Mesothelial cell of epicardium (in vitro differentiated cells): ENCODE data around the gene SLC25A25. TPM values are rescaled to one million over a fixed set of nuclear protein-coding genes. Genes with fewer than 3 reads are reported as not detected.

Source experiments
- DNase-seq, 2 experiments: peaks; one replicate each; pipeline ENCODE4 v3.0.0; 2021; ENCODE audit warnings: low spot score in 2 of 2; ENCODE audit not compliant: unreplicated experiment in 2 of 2
- H3K27ac Mint-ChIP-seq: 2 replicates; pipeline ENCODE4 v1.8.0; 2021; ENCODE audit warnings: mixed read lengths
- H3K27me3 Mint-ChIP-seq: 2 replicates; pipeline ENCODE4 v1.8.0; 2021; ENCODE audit warnings: low read depth, mixed read lengths
- H3K36me3 Mint-ChIP-seq: 2 replicates; pipeline ENCODE4 v1.8.0; 2021; ENCODE audit warnings: mixed read lengths
- H3K4me1 Mint-ChIP-seq: 2 replicates; pipeline ENCODE4 v1.8.0; 2021; ENCODE audit warnings: mixed read lengths
- H3K4me3 Mint-ChIP-seq: 2 replicates; pipeline ENCODE4 v1.8.0; 2021; ENCODE audit warnings: mild to moderate bottlenecking, moderate library complexity, mixed read lengths
- H3K9me3 Mint-ChIP-seq: 2 replicates; pipeline ENCODE4 v1.8.0; 2021; ENCODE audit warnings: mixed read lengths
- CTCF ChIP-seq: fragments of 200-600 bp; sonication (generic); IDR thresholded peaks from one replicate; pipeline ENCODE4 v1.5.0; 2021; ENCODE audit warnings: antibody characterized with exemption; ENCODE audit not compliant: unreplicated experiment
- total RNA-seq: library from RNA; stranded (reverse); gene quantifications from 3 replicates; pipeline ENCODE4 v1.2.1, GENCODE V29; 2021

Gene SLC25A25
- total RNA-seq, 1 donor from 2014 or later, result 26.2 TPM

- no peaks in the 10 kb centered on the region for H3K27me3 Mint-ChIP-seq
- H3K36me3 Mint-ChIP-seq, result no peaks in the 10 kb centered on the region
- H3K4me3 Mint-ChIP-seq, result no peak overlapping the region
- peaks cover 28% of the 10 kb centered on the region for H3K4me1 Mint-ChIP-seq
- H3K9me3 Mint-ChIP-seq, result no peaks in the 10 kb centered on the region
- no peak for TF ChIP-seq CTCF
- H3K27ac Mint-ChIP-seq, result no peak overlapping the region
- no peak for DNase-seq
These were observed 78.6 kb downstream of the SLC25A25 start for GRCh38 chr9:128146591-128147120.

GRCh38 chr9:128148509-128149000 lies 80.5 kb downstream of the SLC25A25 start:
- TF ChIP-seq CTCF, result no peak
- H3K27me3 Mint-ChIP-seq, result no peaks in the 10 kb centered on the region
- H3K36me3 Mint-ChIP-seq, result no peaks in the 10 kb centered on the region
- no peaks in the 10 kb centered on the region for H3K9me3 Mint-ChIP-seq
- H3K4me1 Mint-ChIP-seq, result peaks cover 27% of the 10 kb centered on the region
- DNase-seq, result no peak
- peak overlapping the region; percentile 78 for H3K27ac Mint-ChIP-seq
- no peak overlapping the region for H3K4me3 Mint-ChIP-seq

GRCh38 chr9:128149001-128149701 lies 81.1 kb downstream of the SLC25A25 start, which contains the start of gene LCN2:
LCN2 (plus strand) TSS chr9:128149453; CDS start chr9:128149526, 73 bp downstream.
- Mint-ChIP-seq H3K4me3 (no peak within 1 kb of the TSS), H3K4me1 (peaks cover 25% of the 10 kb centered on the region), H3K27me3 (no peaks in the 10 kb centered on the region), H3K9me3 (no peaks in the 10 kb centered on the region), H3K27ac (peak within 1 kb of the TSS; percentile 78), H3K36me3 (no peaks in the 10 kb centered on the region)
- TF ChIP-seq CTCF, result no peak
- DNase-seq, result no peak

- no peak for DNase-seq
These were observed 82.0 kb downstream of the SLC25A25 start for GRCh38 chr9:128149951-128150593.

More at GRCh38 chr9:128149951-128150593, 82.0 kb downstream of the SLC25A25 start:
- Mint-ChIP-seq H3K36me3 (no peaks in the 10 kb centered on the region), H3K27ac (peak overlapping the region; percentile 66), H3K9me3 (no peaks in the 10 kb centered on the region), H3K27me3 (no peaks in the 10 kb centered on the region), H3K4me3 (no peak overlapping the region), H3K4me1 (peaks cover 25% of the 10 kb centered on the region)
- no peak for TF ChIP-seq CTCF
